ENCODE data around the gene ICA1L.

DNA sequence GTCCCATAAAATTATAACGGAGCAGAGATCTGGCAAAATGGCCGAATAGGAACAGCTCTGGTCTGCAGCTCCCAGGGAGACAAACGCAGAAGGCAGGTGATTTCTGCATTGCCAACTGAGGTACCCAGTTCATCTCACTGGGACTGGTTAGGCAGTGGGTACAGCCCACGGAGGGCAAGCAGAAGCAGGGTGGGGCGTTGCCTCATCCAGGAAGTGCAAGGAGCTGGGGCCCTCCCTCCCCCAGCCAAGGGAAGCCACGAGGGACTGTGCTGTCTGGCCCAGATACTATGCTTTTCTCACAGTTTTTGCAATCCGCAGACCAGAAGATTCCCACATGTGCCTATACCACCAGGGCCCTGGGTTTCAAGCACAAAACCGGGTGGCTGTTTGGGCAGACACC lies 22.8 kb downstream of the ICA1L start:
- TF ChIP-seq POLR2A (IDR thresholded peaks at IDR 0.05) (no peak), POLR2AphosphoS5 (IDR thresholded peaks at IDR 0.05) (no peak), EP300 (IDR thresholded peaks at IDR 0.05) (no peak)
- TF ChIP-seq, protein P1, sequence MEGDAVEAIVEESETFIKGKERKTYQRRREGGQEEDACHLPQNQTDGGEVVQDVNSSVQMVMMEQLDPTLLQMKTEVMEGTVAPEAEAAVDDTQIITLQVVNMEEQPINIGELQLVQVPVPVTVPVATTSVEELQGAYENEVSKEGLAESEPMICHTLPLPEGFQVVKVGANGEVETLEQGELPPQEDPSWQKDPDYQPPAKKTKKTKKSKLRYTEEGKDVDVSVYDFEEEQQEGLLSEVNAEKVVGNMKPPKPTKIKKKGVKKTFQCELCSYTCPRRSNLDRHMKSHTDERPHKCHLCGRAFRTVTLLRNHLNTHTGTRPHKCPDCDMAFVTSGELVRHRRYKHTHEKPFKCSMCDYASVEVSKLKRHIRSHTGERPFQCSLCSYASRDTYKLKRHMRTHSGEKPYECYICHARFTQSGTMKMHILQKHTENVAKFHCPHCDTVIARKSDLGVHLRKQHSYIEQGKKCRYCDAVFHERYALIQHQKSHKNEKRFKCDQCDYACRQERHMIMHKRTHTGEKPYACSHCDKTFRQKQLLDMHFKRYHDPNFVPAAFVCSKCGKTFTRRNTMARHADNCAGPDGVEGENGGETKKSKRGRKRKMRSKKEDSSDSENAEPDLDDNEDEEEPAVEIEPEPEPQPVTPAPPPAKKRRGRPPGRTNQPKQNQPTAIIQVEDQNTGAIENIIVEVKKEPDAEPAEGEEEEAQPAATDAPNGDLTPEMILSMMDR (IDR thresholded peaks at IDR 0.05) = no peak

All from suprapubic skin (tissue), 4 donors.